ENCODE measurements around the gene MAN2A1.
A peak's percentile ranks its signal among the peaks of the same experiment; 100 is the strongest.

The MAN2A1 gene

GRCh38 chr5:109910874-109911273, 221.1 kb downstream of the MAN2A1 start:
- H3K4me3 ChIP-seq (ENCODE audit: control insufficient read depth, low read depth, low read length): no peak overlapping the region
- DNase-seq (ENCODE audit: low read depth): no peak
- TF ChIP-seq CTCF (conservative IDR thresholded peaks at IDR 0.05; ENCODE audit: control insufficient read depth, insufficient read depth, low read depth, low read length): no peak

GRCh38 chr5:109911731-109912130, 222.0 kb downstream of the MAN2A1 start:
- no peak for TF ChIP-seq CTCF (conservative IDR thresholded peaks at IDR 0.05; ENCODE audit: control insufficient read depth, insufficient read depth, low read depth, low read length)
- no peak overlapping the region for H3K4me3 ChIP-seq (ENCODE audit: control insufficient read depth, low read depth, low read length)
- peak; percentile 87 for DNase-seq (ENCODE audit: low read depth)

- TF ChIP-seq CTCF (conservative IDR thresholded peaks at IDR 0.05; ENCODE audit: control insufficient read depth, insufficient read depth, low read depth, low read length): no peak
- H3K4me3 ChIP-seq (ENCODE audit: control insufficient read depth, low read depth, low read length): no peak overlapping the region
- DNase-seq (ENCODE audit: low read depth): no peak
Measured at GRCh38 chr5:109914906-109915305, 225.2 kb downstream of the MAN2A1 start.

- no peak for DNase-seq (ENCODE audit: low read depth)
- no peak for TF ChIP-seq CTCF (conservative IDR thresholded peaks at IDR 0.05; ENCODE audit: control insufficient read depth, insufficient read depth, low read depth, low read length)
- H3K4me3 ChIP-seq (ENCODE audit: control insufficient read depth, low read depth, low read length): no peak overlapping the region
Measured at GRCh38 chr5:109916481-109917153, 226.9 kb downstream of the MAN2A1 start.
